GM12878 (cell line): Measurements from ENCODE around the gene MYOC.

Experiments used
- CTCF ChIP-seq, 3 experiments: IDR thresholded peaks in 2 of 3; conservative IDR thresholded peaks in 1 of 3; 2 replicates each; pipeline ENCODE4 v1.5.1; 2011; ENCODE audit warnings: low read depth in 3 of 3, low read length in 3 of 3, mild to moderate bottlenecking in 3 of 3, control low read depth in 2 of 3, moderate library complexity in 2 of 3, inconsistent platforms in 1 of 3, mixed read lengths in 1 of 3; ENCODE audit not compliant: control insufficient read depth in 2 of 3, insufficient read depth in 1 of 3; ENCODE audit errors: extremely low read depth in 1 of 3
- EZH2 ChIP-seq: IDR thresholded peaks from 2 replicates; pipeline ENCODE4 v1.6.1; 2012; ENCODE audit warnings: low read depth, mild to moderate bottlenecking, control low read depth, inconsistent platforms, low read length, borderline replicate concordance; ENCODE audit not compliant: control insufficient read depth

GRCh38 chr1:171680339-171680738 lies 27.9 kb upstream of the MYOC start:
- TF ChIP-seq EZH2: no peak
- no peak for TF ChIP-seq CTCF (IDR thresholded peaks at IDR 0.05 in 2 of 3, conservative IDR thresholded peaks at IDR 0.05 in 1 of 3; ENCODE audit: control insufficient read depth in 2 of 3, extremely low read depth in 1 of 3, insufficient read depth in 1 of 3, low read depth in 3 of 3, low read length in 3 of 3)
